SHP77 treated with DMSO at 0.1 percent for 48 hours (cell line): ENCODE data around the gene CELA2A.
"Not testable (repeated sequence)": the region's sequence is repeated elsewhere in the genome, so short reads cannot be mapped to it uniquely, and the experiment has no call there.

Experiments used
- DNase-seq: peaks from one replicate; lab custom pipeline; 2025; lab: John Stamatoyannopoulos, UW

Gene CELA2A

GRCh38 chr1:15445390-15446122, 11.0 kb upstream of the CELA2A start:
- no peak for DNase-seq

GRCh38 chr1:15446212-15446611, 10.3 kb upstream of the CELA2A start:
- no peak for DNase-seq

GRCh38 chr1:15448877-15449462, 7.6 kb upstream of the CELA2A start:
- DNase-seq = no peak

- DNase-seq = no peak
These were observed 7.0 kb upstream of the CELA2A start for GRCh38 chr1:15449567-15449966.

- no peak for DNase-seq
These were observed 5.4 kb upstream of the CELA2A start for GRCh38 chr1:15451014-15451722.

GRCh38 chr1:15452216-15452615, 4.3 kb upstream of the CELA2A start:
- no peak for DNase-seq

- DNase-seq = no peak
These were observed 3.5 kb upstream of the CELA2A start for GRCh38 chr1:15452866-15453571.

GRCh38 chr1:15453734-15454133, 2.8 kb upstream of the CELA2A start:
- DNase-seq = no peak

GRCh38 chr1:15454256-15454655, 2.3 kb upstream of the CELA2A start:
- DNase-seq = no peak

GRCh38 chr1:15455522-15455921, 1.0 kb upstream of the CELA2A start:
- no peak for DNase-seq

- no peak for DNase-seq
These were observed 1.1 kb downstream of the CELA2A start for GRCh38 chr1:15457585-15457984.

- not testable (repeated sequence) for DNase-seq
These were observed 1.9 kb downstream of the CELA2A start for GRCh38 chr1:15458388-15458787.

GRCh38 chr1:15459771-15460707, 3.5 kb downstream of the CELA2A start:
- no peak for DNase-seq

GRCh38 chr1:15460708-15461095, 4.2 kb downstream of the CELA2A start:
- no peak for DNase-seq

- not testable (repeated sequence) for DNase-seq
These were observed 6.7 kb downstream of the CELA2A start for GRCh38 chr1:15463064-15463800.

- DNase-seq = not testable (repeated sequence)
These were observed 7.4 kb downstream of the CELA2A start for GRCh38 chr1:15463926-15464322.

GRCh38 chr1:15465674-15466073, 9.1 kb downstream of the CELA2A start:
- DNase-seq = no peak

GRCh38 chr1:15466955-15467625, 10.6 kb downstream of the CELA2A start:
- not testable (repeated sequence) for DNase-seq

GRCh38 chr1:15468145-15468544, 11.6 kb downstream of the CELA2A start:
- DNase-seq = no peak

- DNase-seq = no peak
These were observed 12.8 kb downstream of the CELA2A start for GRCh38 chr1:15469361-15469760.
